Renal cortex interstitium (tissue), 3 donors: ENCODE measurements around the gene CDK4. TPM values are rescaled to one million over a fixed set of nuclear protein-coding genes. Genes with fewer than 3 reads are reported as not detected.

ENCODE experiments used
- polyA plus RNA-seq, 3 donors: library from polyadenylated mRNA; unstranded; fragments of 120-200 nt; gene quantifications; one replicate each; pipeline ENCODE4 v1.2.1, GENCODE V29; 2013; ENCODE audit not compliant: insufficient read length in 3 of 3

The CDK4 gene
- polyA plus RNA-seq, 3 donors: 218 to 260 (median 221) TPM

Other genes with a start within 250 kb of the CDK4 start
- 10 to 100 TPM; 28.4 to 36.2 (median 31.4) TPM for gene DDIT3, start 231.8 kb downstream of the CDK4 start, polyA plus RNA-seq
- 100 to 1,000 TPM in 1 of 3 donors, 10 to 100 TPM in 2; 52.7 to 108 (median 65.9) TPM for gene MBD6, start 229.5 kb downstream of the CDK4 start, polyA plus RNA-seq
- gene DCTN2, start 205.1 kb downstream of the CDK4 start, polyA plus RNA-seq: 100 to 1,000 TPM; 160 to 172 (median 172) TPM
- gene KIF5A, start 202.3 kb downstream of the CDK4 start, polyA plus RNA-seq: under 1 TPM; 0.50 to 0.88 (median 0.76) TPM
- 10 to 100 TPM; 36.5 to 42.1 (median 40.0) TPM for gene PIP4K2C, start 161.1 kb downstream of the CDK4 start, polyA plus RNA-seq
- gene DTX3, start 147.5 kb downstream of the CDK4 start, polyA plus RNA-seq: 10 to 100 TPM; 54.5 to 74.5 (median 63.9) TPM
- gene ARHGEF25, start 140.9 kb downstream of the CDK4 start, polyA plus RNA-seq: 10 to 100 TPM; 29.8 to 37.5 (median 36.4) TPM
- gene B4GALNT1, start 119.1 kb downstream of the CDK4 start, polyA plus RNA-seq: 1 to 10 TPM in 1 of 3 donors, under 1 TPM in 2; 0.84 to 1.3 (median 0.97) TPM
- 100 to 1,000 TPM; 197 to 215 (median 204) TPM for gene OS9, start 58.2 kb downstream of the CDK4 start, polyA plus RNA-seq
- gene AGAP2, start 13.6 kb downstream of the CDK4 start, polyA plus RNA-seq: 1 to 10 TPM in 2 of 3 donors, under 1 TPM in 1; 0.89 to 1.9 (median 1.1) TPM
- 100 to 1,000 TPM in 1 of 3 donors, 10 to 100 TPM in 2; 86.7 to 113 (median 99.9) TPM for gene TSPAN31, start 7.3 kb downstream of the CDK4 start, polyA plus RNA-seq
- 10 to 100 TPM; 16.6 to 24.8 (median 17.6) TPM for gene MARCHF9, start 2.8 kb upstream of the CDK4 start, polyA plus RNA-seq
- 1 to 10 TPM in 2 of 3 donors, under 1 TPM in 1; 0.96 to 1.5 (median 1.2) TPM for gene CYP27B1, start 14.8 kb upstream of the CDK4 start, polyA plus RNA-seq
- 10 to 100 TPM; 28.6 to 31.8 (median 31.5) TPM for gene METTL1, start 19.8 kb upstream of the CDK4 start, polyA plus RNA-seq
- 10 to 100 TPM; 11.6 to 13.3 (median 12.1) TPM for gene EEF1AKMT3, start 20.3 kb upstream of the CDK4 start, polyA plus RNA-seq
- 10 to 100 TPM; 40.5 to 43.2 (median 40.6) TPM for gene TSFM, start 30.5 kb upstream of the CDK4 start, polyA plus RNA-seq
- gene AVIL, start 66.4 kb upstream of the CDK4 start, polyA plus RNA-seq: 10 to 100 TPM; 11.1 to 14.7 (median 11.1) TPM
- gene CTDSP2, start 94.4 kb upstream of the CDK4 start, polyA plus RNA-seq: 100 to 1,000 TPM; 237 to 273 (median 260) TPM
- 10 to 100 TPM in 2 of 3 donors, 1 to 10 TPM in 1; 10.0 to 11.7 (median 11.4) TPM for gene ATP23, start 189.3 kb upstream of the CDK4 start, polyA plus RNA-seq